A673 (cell line): Measurements from ENCODE around the gene MPHOSPH9.

Experiments
- EZH2 ChIP-seq: fragments of 200-600 bp; sonication (generic); IDR thresholded peaks from 2 replicates; pipeline ENCODE4 v1.6.1; 2017; ENCODE audit warnings: borderline replicate concordance, low read depth, mild to moderate bottlenecking, mixed read lengths, antibody characterized with exemption, low read length; ENCODE audit not compliant: poor library complexity, severe bottlenecking
- TF ChIP-seq, protein P1 (sequence below): fragments of 300-800, 200-600 bp; sonication (generic); conservative IDR thresholded peaks from 2 replicates; pipeline ENCODE4 v1.5.1; 2017; ENCODE audit warnings: low read depth, mild to moderate bottlenecking, antibody characterized with exemption, low read length, moderate library complexity, mixed read lengths

DNA sequence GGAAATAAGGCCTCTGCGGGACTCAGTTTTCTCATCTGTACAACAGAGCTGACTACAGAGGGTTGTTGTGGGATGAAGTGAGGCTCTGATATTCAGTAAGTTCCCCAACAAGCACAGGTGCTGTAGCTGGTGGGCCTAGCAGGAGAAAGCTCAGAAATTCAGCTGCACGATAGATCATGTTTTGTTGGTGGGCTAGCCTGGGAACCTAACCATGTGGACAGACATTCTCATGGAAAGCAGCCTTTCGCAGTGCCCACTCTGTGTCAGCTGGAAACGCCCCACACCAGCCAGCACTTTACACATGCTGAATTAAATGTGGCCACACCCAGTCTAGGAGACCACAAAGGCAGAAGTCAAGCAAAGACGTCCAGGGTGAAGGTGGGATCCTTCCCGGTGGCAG is 98.1 kb downstream of the MPHOSPH9 start:
- TF ChIP-seq, protein P1, sequence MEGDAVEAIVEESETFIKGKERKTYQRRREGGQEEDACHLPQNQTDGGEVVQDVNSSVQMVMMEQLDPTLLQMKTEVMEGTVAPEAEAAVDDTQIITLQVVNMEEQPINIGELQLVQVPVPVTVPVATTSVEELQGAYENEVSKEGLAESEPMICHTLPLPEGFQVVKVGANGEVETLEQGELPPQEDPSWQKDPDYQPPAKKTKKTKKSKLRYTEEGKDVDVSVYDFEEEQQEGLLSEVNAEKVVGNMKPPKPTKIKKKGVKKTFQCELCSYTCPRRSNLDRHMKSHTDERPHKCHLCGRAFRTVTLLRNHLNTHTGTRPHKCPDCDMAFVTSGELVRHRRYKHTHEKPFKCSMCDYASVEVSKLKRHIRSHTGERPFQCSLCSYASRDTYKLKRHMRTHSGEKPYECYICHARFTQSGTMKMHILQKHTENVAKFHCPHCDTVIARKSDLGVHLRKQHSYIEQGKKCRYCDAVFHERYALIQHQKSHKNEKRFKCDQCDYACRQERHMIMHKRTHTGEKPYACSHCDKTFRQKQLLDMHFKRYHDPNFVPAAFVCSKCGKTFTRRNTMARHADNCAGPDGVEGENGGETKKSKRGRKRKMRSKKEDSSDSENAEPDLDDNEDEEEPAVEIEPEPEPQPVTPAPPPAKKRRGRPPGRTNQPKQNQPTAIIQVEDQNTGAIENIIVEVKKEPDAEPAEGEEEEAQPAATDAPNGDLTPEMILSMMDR = no peak
- no peak for TF ChIP-seq EZH2
